Endothelial cell of umbilical vein (primary cell): ENCODE results near the gene GON7. TPM values are rescaled to one million over a fixed set of nuclear protein-coding genes. Genes with fewer than 3 reads are reported as not detected.

Experiments
- BruUV-seq: library from RNA; stranded (reverse); fragments of 400-500 nt; replicated peaks from 2 replicates; lab custom pipeline; 2021; lab: Mats Ljungman, UMichigan
- CTCF ChIA-PET: fragments of 300-600, 350-600 bp; sonication (Branson Sonifier 250); formaldehyde crosslinking; loops from one replicate; lab custom pipeline; 2021; ENCODE audit warnings: antibody characterized with exemption, inconsistent platforms; lab: Charles Lee
- POLR2A ChIA-PET: fragments of 300-600, 350-600 bp; sonication (Branson Sonifier 250); formaldehyde crosslinking; loops from one replicate; lab custom pipeline; 2021; ENCODE audit warnings: antibody characterized with exemption, inconsistent platforms; lab: Charles Lee
- DNase-seq: peaks from one replicate; pipeline ENCODE4 v3.0.0-alpha.2; 2011; ENCODE audit warnings: low read depth, low spot score
- FAIRE-seq: peaks from 2 replicates; lab custom pipeline; 2011; peaks lifted over from hg19 to GRCh38; lab: Jason Lieb, UNC
- H2AFZ ChIP-seq: 2 replicates; pipeline ENCODE4 v1.6.0; 2012; ENCODE audit warnings: low read depth, low read length, control low read depth, inconsistent platforms
- H3K27ac ChIP-seq: 2 replicates; pipeline ENCODE4 v1.5.1; 2011; ENCODE audit warnings: low read depth, mild to moderate bottlenecking, control low read depth, low read length, moderate library complexity; ENCODE audit not compliant: insufficient read depth
- H3K27me3 ChIP-seq, 2 experiments: 2 replicates each; pipeline versions ENCODE4 v1.6.0 to v1.6.1; 2011; ENCODE audit warnings: low read length in 2 of 2, mixed read lengths in 1 of 2; ENCODE audit not compliant: control insufficient read depth in 2 of 2, insufficient read depth in 2 of 2
- H3K36me3 ChIP-seq, 2 experiments: 2 replicates in 1 of 2; 3 replicates in 1 of 2; pipeline ENCODE4 v1.5.1; 2011; ENCODE audit warnings: low read length in 2 of 2, mild to moderate bottlenecking in 1 of 2, moderate library complexity in 1 of 2; ENCODE audit not compliant: control insufficient read depth in 2 of 2, insufficient read depth in 2 of 2; ENCODE audit errors: extremely low read depth in 1 of 2
- H3K4me1 ChIP-seq: 3 replicates; pipeline ENCODE4 v1.5.1; 2011; ENCODE audit warnings: mild to moderate bottlenecking, low read length; ENCODE audit not compliant: control insufficient read depth, insufficient read depth; ENCODE audit errors: extremely low read depth
- H3K4me2 ChIP-seq: 2 replicates; pipeline ENCODE4 v1.6.1; 2011; ENCODE audit warnings: low read length, control low read depth, mixed read lengths; ENCODE audit not compliant: insufficient read depth
- H3K4me3 ChIP-seq, 3 experiments: fragments of 200-600 bp in 1 of 3; sonication (generic), shearing (Covaris generic) in 1 of 3; replicated peaks in 1 of 3; 2 replicates each; pipeline ENCODE4 v1.5.1; 2011 to 2016; ENCODE audit warnings: control low read depth in 3 of 3, low read length in 3 of 3, mild to moderate bottlenecking in 2 of 3, inconsistent platforms in 1 of 3, low read depth in 1 of 3, moderate library complexity in 1 of 3; ENCODE audit not compliant: insufficient read depth in 1 of 3
- H3K79me2 ChIP-seq: 2 replicates; pipeline ENCODE4 v1.6.0; 2012; ENCODE audit warnings: low read length, inconsistent platforms; ENCODE audit not compliant: control insufficient read depth, insufficient read depth
- H3K9ac ChIP-seq: replicated peaks from 2 replicates; pipeline ENCODE3; 2011; ENCODE audit warnings: low read length, control low read depth; ENCODE audit not compliant: insufficient read depth; ENCODE audit errors: extremely low read depth
- H3K9me1 ChIP-seq: replicated peaks from 3 replicates; pipeline ENCODE4 v1.6.0; 2011; ENCODE audit warnings: mild to moderate bottlenecking, low read length; ENCODE audit not compliant: control insufficient read depth, insufficient read depth; ENCODE audit errors: extremely low read depth
- H3K9me3 ChIP-seq: replicated peaks from 2 replicates; pipeline ENCODE4 v1.5.1; 2012; ENCODE audit warnings: low read length, inconsistent platforms; ENCODE audit not compliant: control insufficient read depth, insufficient read depth
- H4K20me1 ChIP-seq: replicated peaks from 2 replicates; pipeline ENCODE3; 2011; ENCODE audit warnings: mild to moderate bottlenecking, low read length; ENCODE audit not compliant: control insufficient read depth, insufficient read depth; ENCODE audit errors: extremely low read depth
- CTCF ChIP-seq, 2 donors: IDR thresholded peaks; 1 replicate in 1 of 2; 2 replicates in 1 of 2; pipeline ENCODE4 v1.5.1; 2011; ENCODE audit warnings: low read length in 2 of 2, mild to moderate bottlenecking in 2 of 2, moderate library complexity in 2 of 2, control low read depth in 1 of 2, inconsistent platforms in 1 of 2, low read depth in 1 of 2; ENCODE audit not compliant: insufficient read depth in 1 of 2; ENCODE audit errors: extremely low read depth in 1 of 2
- EZH2 ChIP-seq: IDR thresholded peaks from 2 replicates; pipeline ENCODE4 v1.6.1; 2012; ENCODE audit warnings: borderline replicate concordance, low read depth, mild to moderate bottlenecking, moderate library complexity, low read length, inconsistent platforms; ENCODE audit not compliant: severe bottlenecking
- FOS ChIP-seq: IDR thresholded peaks from 2 replicates; pipeline ENCODE4 v1.6.1; 2011; ENCODE audit warnings: mild to moderate bottlenecking, low read length, moderate library complexity, borderline replicate concordance; ENCODE audit not compliant: insufficient read depth
- GATA2 ChIP-seq: IDR thresholded peaks from 2 replicates; pipeline ENCODE4 v1.7.0; 2011; ENCODE audit warnings: low read depth, mild to moderate bottlenecking, moderate library complexity, mixed read lengths, low read length; ENCODE audit not compliant: insufficient read length, insufficient read depth
- JUN ChIP-seq: IDR thresholded peaks from 2 replicates; pipeline ENCODE4 v1.6.1; 2011; ENCODE audit warnings: borderline replicate concordance, low read depth; ENCODE audit not compliant: insufficient read length, insufficient read depth
- MAX ChIP-seq: IDR thresholded peaks from 2 replicates; pipeline ENCODE4 v1.6.1; 2011; ENCODE audit not compliant: insufficient read depth, insufficient read length
- MYC ChIP-seq: IDR thresholded peaks from one replicate; pipeline ENCODE4 v1.6.1; 2011; ENCODE audit warnings: mild to moderate bottlenecking, low read depth, low read length
- POLR2A ChIP-seq: IDR thresholded peaks from 2 replicates; pipeline ENCODE4 v1.6.1; 2012; ENCODE audit warnings: low read depth, mild to moderate bottlenecking, control low read depth, low read length
- POLR2AphosphoS5 ChIP-seq: IDR thresholded peaks from 2 replicates; pipeline ENCODE4 v1.6.1; 2012; ENCODE audit warnings: low read depth, mild to moderate bottlenecking, control low read depth, low read length, moderate library complexity; ENCODE audit not compliant: insufficient read depth
- dilution Hi-C: fragments of 300-500 bp; cut with MboI; formaldehyde crosslinking; loops from one replicate; pipeline ENCODE4 v1.15.0; 2019; ENCODE audit warnings: low sequenced_read_pairs; ENCODE audit not compliant: extremely low pct_ligation_motif_present
- intact Hi-C: fragments of 100-400 bp; cut with micrococcal nuclease; formaldehyde crosslinking; loops from one replicate; pipeline ENCODE4 v1.10.0; 2022
- polyA plus RNA-seq, 4 experiments: library from polyadenylated mRNA; depleted of rRNA in 3 of 4; stranded (reverse) in 3 of 4; unstranded in 1 of 4; fragments of >200 nt; gene quantifications; 2 replicates each; pipeline versions ENCODE4 v1.2.1 to v1.2.3, GENCODE V29; 2011 to 2012; ENCODE audit warnings: missing spikeins in 1 of 4
- total RNA-seq: library from RNA; stranded (reverse); gene quantifications from 2 replicates; pipeline ENCODE4 v1.2.3, GENCODE V29; 2021

Gene GON7
- total and polyA plus RNA-seq, 2 donors (not counting 3 experiments of a cell fraction or from before 2014, with no cell fraction given): 5.5 to 11.5 TPM

GRCh38 chr14:93183596-93184317 is 23.1 kb downstream of the GON7 start:
- H2AFZ ChIP-seq: peak overlapping the region; percentile 84
- POLR2A ChIA-PET: interaction anchor here (2.1 kb wide), 1 partner anchor 23 kb away, joined by 8 read pairs; the partner anchor contains the start of genes GON7 and UBR7

More at GRCh38 chr14:93183596-93184317, 23.1 kb downstream of the GON7 start:
- Histone ChIP-seq H3K27ac (peak overlapping the region; percentile 92), H3K4me1 (peaks cover 21% of the 10 kb centered on the region), H3K4me3 (peak overlapping the region; percentile 57 to 65 (median 58)), H3K4me2 (peak overlapping the region; percentile 75), H3K36me3 (no peaks in the 10 kb centered on the region), H3K27me3 (no peaks in the 10 kb centered on the region), H3K9ac (peak overlapping the region; percentile 90), H3K9me1 (no peaks in the 10 kb centered on the region), H3K79me2 (peaks cover 18% of the 10 kb centered on the region), H3K9me3 (no peaks in the 10 kb centered on the region), H4K20me1 (no peaks in the 10 kb centered on the region)
- dilution Hi-C loops (no loop called here), intact Hi-C loops (loop anchor here (1.0 to 10.0 kb wide), 2 partner anchors 150 to 1079 kb away; partner anchors contain the start of genes ATXN3 and BTBD7)
- no peak for FAIRE-seq
- TSS peak; percentile 50 for BruUV-seq
- CTCF ChIA-PET: interaction anchor here (1.4 to 3.5 kb wide), 5 partner anchors 23 to 232 kb away, joined by 4 to 33 read pairs (median 9); partner anchors contain the start of genes GON7 and UBR7
- DNase-seq: no peak
- TF ChIP-seq JUN (no peak), CTCF (IDR thresholded peaks at IDR 0.05; ENCODE audit: extremely low read depth in 1 of 2, insufficient read depth in 1 of 2, low read depth in 1 of 2, low read length in 2 of 2) (no peak), POLR2AphosphoS5 (no peak), POLR2A (no peak), GATA2 (no peak), MYC (no peak), EZH2 (no peak), FOS (no peak), MAX (no peak)
